H1 (cell line): ENCODE measurements around the gene BCAP31. TPM values are rescaled to one million over a fixed set of nuclear protein-coding genes. Genes with fewer than 3 reads are reported as not detected.

Source experiments
- CTCF ChIA-PET: fragments of 300-600 bp; sonication (Branson Sonifier 250); formaldehyde crosslinking; loops from one replicate; lab custom pipeline; 2021; ENCODE audit not compliant: partially characterized antibody; lab: Charles Lee
- POLR2A ChIA-PET: fragments of 300-600 bp; sonication (Branson Sonifier 250); formaldehyde crosslinking; loops from one replicate; lab custom pipeline; 2021; ENCODE audit warnings: inconsistent platforms; ENCODE audit not compliant: partially characterized antibody; lab: Charles Lee
- DNase-seq, 2 experiments: peaks; one replicate each; pipeline versions ENCODE4 v3.0.0 to v3.0.0-alpha.2; 2010 to 2022; ENCODE audit warnings: low spot score in 2 of 2, low read depth in 1 of 2, mixed read lengths in 1 of 2
- FAIRE-seq: peaks from 2 replicates; lab custom pipeline; 2011; peaks lifted over from hg19 to GRCh38; lab: Jason Lieb, UNC
- H2AFZ ChIP-seq: 2 replicates; pipeline ENCODE4 v1.8.1; 2012; ENCODE audit warnings: low read length, inconsistent platforms
- H2AK5ac ChIP-seq: 2 replicates; pipeline ENCODE4 v1.6.1; 2013; ENCODE audit warnings: low read depth, low read length
- H2BK120ac ChIP-seq: replicated peaks from 2 replicates; pipeline ENCODE3; 2013; ENCODE audit warnings: low read depth, low read length, inconsistent platforms
- H2BK12ac ChIP-seq: 2 replicates; pipeline ENCODE4 v1.6.1; 2013; ENCODE audit warnings: low read depth, low read length
- H2BK15ac ChIP-seq: 2 replicates; pipeline ENCODE4 v1.6.1; 2013; ENCODE audit warnings: low read length
- H2BK20ac ChIP-seq: 2 replicates; pipeline ENCODE4 v1.6.1; 2013; ENCODE audit warnings: low read length
- H2BK5ac ChIP-seq: 2 replicates; pipeline ENCODE4 v1.6.1; 2013; ENCODE audit warnings: low read depth, low read length
- H3K14ac ChIP-seq: 2 replicates; pipeline ENCODE4 v1.6.1; 2013; ENCODE audit warnings: inconsistent platforms; ENCODE audit not compliant: insufficient read length
- H3K18ac ChIP-seq: 2 replicates; pipeline ENCODE4 v1.6.1; 2013; ENCODE audit warnings: low read length; ENCODE audit errors: extremely low read depth
- H3K23ac ChIP-seq: 2 replicates; pipeline ENCODE4 v1.6.1; 2013; ENCODE audit warnings: inconsistent platforms; ENCODE audit not compliant: insufficient read length
- H3K23me2 ChIP-seq: 2 replicates; pipeline ENCODE4 v1.6.1; 2013; ENCODE audit warnings: low read depth, low read length
- H3K27ac ChIP-seq: 2 replicates; pipeline ENCODE4 v1.6.1; 2011; ENCODE audit warnings: low read depth, low read length, inconsistent platforms
- H3K27me3 ChIP-seq, 4 experiments: replicated peaks in 1 of 4; 1 replicate in 1 of 4; 2 replicates in 3 of 4; pipeline versions ENCODE4 v1.6.1 to v1.8.1; 2011 to 2013; ENCODE audit warnings: low read length in 3 of 4, mild to moderate bottlenecking in 3 of 4, inconsistent platforms in 2 of 4, mixed read lengths in 2 of 4, moderate library complexity in 1 of 4; ENCODE audit not compliant: control insufficient read depth in 3 of 4, insufficient read depth in 3 of 4; ENCODE audit errors: extremely low read depth in 1 of 4
- H3K36me3 ChIP-seq, 4 experiments: 2 replicates each; pipeline versions ENCODE4 v1.6.1 to v1.8.1; 2011 to 2013; ENCODE audit warnings: mild to moderate bottlenecking in 4 of 4, low read length in 3 of 4, moderate library complexity in 2 of 4, control low read depth in 1 of 4, inconsistent platforms in 1 of 4; ENCODE audit not compliant: insufficient read depth in 4 of 4, control insufficient read depth in 2 of 4
- H3K4ac ChIP-seq: replicated peaks from 2 replicates; pipeline ENCODE3; 2013; ENCODE audit warnings: low read length, low read depth, mixed read lengths, inconsistent platforms; ENCODE audit not compliant: insufficient read length
- H3K4me1 ChIP-seq, 4 experiments: replicated peaks in 1 of 4; 1 replicate in 1 of 4; 2 replicates in 3 of 4; pipeline versions ENCODE4 v1.6.1 to v1.8.1; 2011 to 2013; ENCODE audit warnings: low read length in 3 of 4, inconsistent platforms in 2 of 4, mixed read lengths in 1 of 4; ENCODE audit not compliant: insufficient read depth in 4 of 4, control insufficient read depth in 3 of 4
- H3K4me2 ChIP-seq, 2 experiments: 2 replicates each; pipeline versions ENCODE4 v1.6.1 to v1.8.1; 2011 to 2013; ENCODE audit warnings: low read depth in 2 of 2, low read length in 2 of 2, control low read depth in 1 of 2, inconsistent platforms in 1 of 2, mild to moderate bottlenecking in 1 of 2; ENCODE audit not compliant: insufficient read depth in 1 of 2
- H3K4me3 ChIP-seq, 4 experiments: fragments of 200-600, 300-600 bp in 1 of 4; sonication (generic), shearing (Covaris generic), sonication (Bioruptor Twin) in 1 of 4; 2 replicates each; pipeline versions ENCODE4 v1.5.1 to v1.8.1; 2011 to 2016; ENCODE audit warnings: low read length in 4 of 4, low read depth in 3 of 4, control low read depth in 2 of 4, inconsistent platforms in 2 of 4, mild to moderate bottlenecking in 2 of 4, mixed read lengths in 1 of 4, moderate library complexity in 1 of 4; ENCODE audit not compliant: insufficient read depth in 2 of 4; ENCODE audit errors: extremely low read depth in 1 of 4
- H3K56ac ChIP-seq: replicated peaks from 2 replicates; pipeline ENCODE3; 2013; ENCODE audit warnings: low read depth, mild to moderate bottlenecking, mixed read lengths, low read length, inconsistent platforms; ENCODE audit not compliant: insufficient read length
- H3K79me1 ChIP-seq: 2 replicates; pipeline ENCODE4 v1.6.1; 2013; ENCODE audit warnings: low read depth, low read length, control low read depth
- H3K79me2 ChIP-seq, 2 experiments: 2 replicates each; pipeline versions ENCODE4 v1.6.1 to v1.8.1; 2012 to 2013; ENCODE audit warnings: low read length in 2 of 2, mild to moderate bottlenecking in 2 of 2, inconsistent platforms in 1 of 2; ENCODE audit not compliant: insufficient read depth in 2 of 2, control insufficient read depth in 1 of 2
- H3K9ac ChIP-seq, 4 experiments: replicated peaks in 1 of 4; 1 replicate in 1 of 4; 2 replicates in 3 of 4; pipeline versions ENCODE4 v1.6.1 to v1.8.1; 2011 to 2013; ENCODE audit warnings: low read depth in 3 of 4, low read length in 3 of 4, control low read depth in 2 of 4, mild to moderate bottlenecking in 2 of 4, moderate library complexity in 2 of 4, inconsistent platforms in 1 of 4; ENCODE audit errors: extremely low read depth in 1 of 4
- H3K9me3 ChIP-seq, 2 experiments: 2 replicates each; pipeline versions ENCODE4 v1.6.1 to v1.8.1; 2012 to 2013; ENCODE audit warnings: mild to moderate bottlenecking in 2 of 2, moderate library complexity in 2 of 2, control low read depth in 1 of 2, inconsistent platforms in 1 of 2, low read depth in 1 of 2, low read length in 1 of 2, mixed read lengths in 1 of 2; ENCODE audit not compliant: insufficient read depth in 2 of 2
- H4K20me1 ChIP-seq, 2 experiments: replicated peaks in 1 of 2; 2 replicates each; pipeline versions ENCODE3 to v1.8.1; 2011 to 2013; ENCODE audit warnings: inconsistent platforms in 2 of 2, low read length in 2 of 2, mild to moderate bottlenecking in 1 of 2; ENCODE audit not compliant: insufficient read depth in 2 of 2, control insufficient read depth in 1 of 2
- H4K5ac ChIP-seq: 2 replicates; pipeline ENCODE4 v1.6.1; 2013; ENCODE audit warnings: low read length, low read depth, mixed read lengths, inconsistent platforms; ENCODE audit not compliant: insufficient read length
- H4K8ac ChIP-seq: 2 replicates; pipeline ENCODE4 v1.8.0; 2013; ENCODE audit warnings: mild to moderate bottlenecking, moderate library complexity, low read length, inconsistent platforms; ENCODE audit not compliant: insufficient read depth; ENCODE audit errors: extremely low read depth
- H4K91ac ChIP-seq: replicated peaks from 2 replicates; pipeline ENCODE3; 2013; ENCODE audit warnings: low read length, mixed read lengths, inconsistent platforms; ENCODE audit not compliant: insufficient read length
- CHD2 ChIP-seq: IDR thresholded peaks from 2 replicates; pipeline ENCODE4 v1.6.1; 2012; ENCODE audit warnings: low read length, improper control_type of control experiment
- FOSL1 ChIP-seq: IDR thresholded peaks from 2 replicates; pipeline ENCODE4 v1.6.1; 2011; ENCODE audit warnings: mild to moderate bottlenecking, low read depth, low read length, moderate library complexity; ENCODE audit not compliant: insufficient read depth
- WGBS, 2 experiments: shearing (Covaris generic) in 1 of 2; methylation state at CpG; one replicate each; pipeline versions ENCODE4 v1.1.6 to v1.1.7; 2013 to 2015; ENCODE audit warnings: low lambda C conversion rate in 2 of 2, mixed read lengths in 2 of 2, inconsistent platforms in 1 of 2, low coverage in 1 of 2, missing lambda C conversion rate in 1 of 2; ENCODE audit not compliant: insufficient replicate concordance in 2 of 2, insufficient coverage in 1 of 2, insufficient read length in 1 of 2; ENCODE audit errors: extremely low coverage in 1 of 2, missing lambda C conversion rate in 1 of 2; 5-methylcytosine and 5-hydroxymethylcytosine counted together
- long read RNA-seq, 2 experiments: library from RNA in 1 of 2; library from capped mRNA in 1 of 2; stranded (forward); transcript quantifications; one replicate each; pipeline ENCODE4 v2.0.0, GENCODE V29; 2021; ENCODE audit warnings: inconsistent platforms in 1 of 2
- polyA minus RNA-seq, 3 experiments: library from RNA; depleted of rRNA, polyadenylated mRNA; stranded (reverse); fragments of >200 nt; gene quantifications; 1 replicate in 2 of 3; 2 replicates in 1 of 3; pipeline ENCODE4 v1.2.3, GENCODE V29; 2011
- polyA plus RNA-seq, 7 experiments: library from polyadenylated mRNA; depleted of rRNA in 3 of 7; stranded (reverse) in 5 of 7; unstranded in 2 of 7; fragments of >200 nt in 5 of 7; fragments of 200-250 nt in 2 of 7; gene quantifications; 1 replicate in 5 of 7; 2 replicates in 1 of 7; 4 replicates in 1 of 7; pipeline versions ENCODE4 v1.2.1 to v1.2.3, GENCODE V29; 2011 to 2013; ENCODE audit warnings: missing spikeins in 2 of 7, mixed read lengths in 2 of 7
- total RNA-seq: library from RNA; stranded (reverse); fragmentation: NEBNext Ultra II Directional; extraction: Animal tissue kit (Norgen Biotek cat#: 25700); gene quantifications from 2 replicates; pipeline ENCODE4 v1.2.1, GENCODE V29; 2021

The BCAP31 gene
- 157 and 159 TPM in 2 replicates for total RNA-seq
- 136 and 139 TPM in 2 replicates for polyA plus RNA-seq (2011; rRNA removed)
- 97.3 TPM for polyA plus RNA-seq (2011; cell fraction: cytosol; rRNA removed)
- 116 TPM for polyA plus RNA-seq (2011; cell fraction: nucleus; rRNA removed)
- 156 to 161 TPM (median 158 TPM) in 4 replicates for polyA plus RNA-seq (2012, experiment 1 of 2)
- 233 TPM for polyA plus RNA-seq (2012, experiment 2 of 2)
- 154 TPM for polyA plus RNA-seq (2013, experiment 1 of 2)
- polyA plus RNA-seq (2013, experiment 2 of 2): 181 TPM
- polyA minus RNA-seq (2011; rRNA and poly(A)+ RNA removed): 84.2 and 123 TPM in 2 replicates
- 47.0 TPM for polyA minus RNA-seq (2011; cell fraction: cytosol; rRNA and poly(A)+ RNA removed)
- 40.8 TPM for polyA minus RNA-seq (2011; cell fraction: nucleus; rRNA and poly(A)+ RNA removed)
- long read RNA-seq, experiment 1, transcript BCAP31-201 (8 exons, 1,643 nt): major isoform, 28 of 152 reads
- long read RNA-seq, experiment 1, transcript BCAP31-211 (4 exons, 573 nt): minor isoform, 21 of 152 reads
- long read RNA-seq, experiment 1, partial matches to known transcripts: 87 of 152 reads
- long read RNA-seq, experiment 1, other reads (novel, unspliced or antisense): 10 of 152 reads
- long read RNA-seq, experiment 2, transcript BCAP31-201 (8 exons, 1,643 nt): major isoform, 628 of 660 reads
- long read RNA-seq, experiment 2, partial matches to known transcripts: 9 of 660 reads
- long read RNA-seq, experiment 2, other reads (novel, unspliced or antisense): 22 of 660 reads

GRCh38 chrX:153724252-153725038, at the start of gene BCAP31, which contains the start of gene ABCD1:
Gene BCAP31 (minus strand): TSS chrX:153724387. CDS start chrX:153723244, 1,143 bp downstream.
Gene ABCD1 (plus strand): TSS chrX:153724856. CDS start chrX:153725267, 411 bp downstream.
- Histone ChIP-seq H3K18ac (no peak within 1 kb of the TSS), H2AK5ac (no peak within 1 kb of the TSS), H3K27me3 (no peaks in the 10 kb centered on the region), H2BK15ac (no peak within 1 kb of the TSS), H3K23me2 (peaks cover 5% of the 10 kb centered on the region; the same call in 1 of the 2 replicates), H3K23ac (no peak within 1 kb of the TSS), H2AFZ (no peak within 1 kb of the TSS), H4K91ac (peak within 1 kb of the TSS; percentile 40), H3K36me3 (peaks cover 3 to 18% (median 14%) of the 10 kb centered on the region in 4 experiments; a peak in 7 of 8 replicates), H2BK5ac (peak within 1 kb of the TSS; percentile 44; the same call in 1 of the 2 replicates), H3K9me3 (no peaks in the 10 kb centered on the region), H3K79me1 (peaks cover 3% of the 10 kb centered on the region; the same call in 1 of the 2 replicates), H3K79me2 (peaks cover 0 to 20% of the 10 kb centered on the region in 2 experiments; a peak in 2 of 4 replicates), H2BK20ac (no peak within 1 kb of the TSS), H4K5ac (no peak within 1 kb of the TSS), H3K4me3 (peak within 1 kb of the TSS; percentile 45 to 88 (median 66)), H3K4ac (no peak within 1 kb of the TSS), H3K4me2 (peak within 1 kb of the TSS; percentile 66 to 92), H3K27ac (no peak within 1 kb of the TSS; the same call in 1 of the 2 replicates), H3K9ac (peak within 1 kb of the TSS in 3 of 4 experiments; percentile 34 to 65 (median 55); a peak in 4 of 7 replicates), H4K8ac (no peak within 1 kb of the TSS), H3K14ac (no peak within 1 kb of the TSS), H2BK120ac (no peak within 1 kb of the TSS), H3K56ac (peak within 1 kb of the TSS; percentile 39), H4K20me1 (peaks cover 4 to 19% of the 10 kb centered on the region in 2 experiments), H3K4me1 (peaks cover 0 to 24% (median 13%) of the 10 kb centered on the region in 4 experiments; a peak in 6 of 7 replicates), H2BK12ac (no peak within 1 kb of the TSS)
- ChIA-PET CTCF (interaction anchor here (1.9 kb wide), 1 partner anchor 15 kb away, joined by 10 read pairs; no protein-coding TSS in a partner anchor), POLR2A (interaction anchor here (0.6 to 1.4 kb wide), 3 partner anchors 38 to 81 kb away, joined by 3 read pairs; no protein-coding TSS in a partner anchor)
- FAIRE-seq (no peak), DNase-seq (peak; percentile 29 to 87)
- no CpG with 5 or more reads among the region's 88 CpGs for WGBS, 2 experiments
- TF ChIP-seq FOSL1 (no peak), CHD2 (peak; percentile 68)
